Right atrium auricular region (tissue), 2 donors: ENCODE measurements around the gene SLC13A4. TPM values are rescaled to one million over a fixed set of nuclear protein-coding genes. Genes with fewer than 3 reads are reported as not detected.

ENCODE experiments used
- DNase-seq: peaks from one replicate; pipeline ENCODE4 v3.0.0-alpha.2; 2019; ENCODE audit warnings: low spot score
- H3K27ac ChIP-seq, 2 donors: fragments of 200-600 bp; sonication (generic); 1 replicate in 1 of 2; 2 replicates in 1 of 2; pipeline ENCODE4 v1.5.1; 2016 to 2019
- H3K27me3 ChIP-seq, 2 donors: fragments of 200-600 bp; sonication (generic); one replicate each; pipeline versions ENCODE4 v1.5.1 to v1.6.0; 2017 to 2019
- H3K36me3 ChIP-seq: fragments of 200-600 bp; sonication (generic); one replicate; pipeline ENCODE4 v1.5.1; 2016
- H3K4me1 ChIP-seq, 2 donors: fragments of 200-600 bp; sonication (generic); one replicate each; pipeline versions ENCODE4 v1.5.1 to v1.6.0; 2017 to 2019
- H3K4me3 ChIP-seq, 2 donors: fragments of 200-600 bp; sonication (generic); 1 replicate in 1 of 2; 2 replicates in 1 of 2; pipeline ENCODE4 v1.5.1; 2017 to 2019; ENCODE audit warnings: mild to moderate bottlenecking in 1 of 2, moderate library complexity in 1 of 2
- H3K9me3 ChIP-seq, 2 donors: fragments of 200-600 bp; sonication (generic); one replicate each; pipeline ENCODE4 v1.5.1; 2019
- total RNA-seq, 2 donors: library from RNA; depleted of rRNA; stranded (reverse); fragments of >200 nt; gene quantifications; one replicate each; pipeline ENCODE4 v1.1.0, GENCODE V29; 2016
- TF ChIP-seq, protein P1 (sequence below), 2 donors: fragments of 200-600 bp; sonication (generic); IDR thresholded peaks; one replicate each; pipeline ENCODE4 v1.5.1; 2019; ENCODE audit warnings: antibody characterized with exemption in 2 of 2

Gene SLC13A4
- total RNA-seq, 2 donors from 2014 or later = 0.12 TPM; not detected in 1

DNA sequence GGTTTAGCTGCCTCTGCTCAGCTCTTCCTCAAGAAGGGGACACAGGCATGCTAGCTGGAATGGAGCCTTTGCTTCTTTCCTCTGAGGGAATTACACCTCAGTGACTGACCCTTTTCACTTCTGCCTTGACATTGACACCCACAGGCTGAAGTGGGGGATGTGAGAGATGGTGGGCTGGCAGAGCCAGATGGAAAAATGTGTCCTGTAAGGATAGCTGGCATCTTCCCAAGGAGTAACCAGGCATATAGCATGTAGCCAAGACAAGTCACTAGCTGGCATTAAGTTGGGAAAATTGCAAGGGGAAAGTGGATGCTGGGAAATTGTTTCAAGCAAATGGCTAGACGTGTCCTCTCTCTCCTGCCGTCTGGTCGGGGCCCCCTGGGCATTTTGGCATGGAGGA lies 45.8 kb downstream of the SLC13A4 start:
- no peaks in the 10 kb centered on the region for H3K9me3 ChIP-seq
- no peak for DNase-seq
- TF ChIP-seq, protein P1, sequence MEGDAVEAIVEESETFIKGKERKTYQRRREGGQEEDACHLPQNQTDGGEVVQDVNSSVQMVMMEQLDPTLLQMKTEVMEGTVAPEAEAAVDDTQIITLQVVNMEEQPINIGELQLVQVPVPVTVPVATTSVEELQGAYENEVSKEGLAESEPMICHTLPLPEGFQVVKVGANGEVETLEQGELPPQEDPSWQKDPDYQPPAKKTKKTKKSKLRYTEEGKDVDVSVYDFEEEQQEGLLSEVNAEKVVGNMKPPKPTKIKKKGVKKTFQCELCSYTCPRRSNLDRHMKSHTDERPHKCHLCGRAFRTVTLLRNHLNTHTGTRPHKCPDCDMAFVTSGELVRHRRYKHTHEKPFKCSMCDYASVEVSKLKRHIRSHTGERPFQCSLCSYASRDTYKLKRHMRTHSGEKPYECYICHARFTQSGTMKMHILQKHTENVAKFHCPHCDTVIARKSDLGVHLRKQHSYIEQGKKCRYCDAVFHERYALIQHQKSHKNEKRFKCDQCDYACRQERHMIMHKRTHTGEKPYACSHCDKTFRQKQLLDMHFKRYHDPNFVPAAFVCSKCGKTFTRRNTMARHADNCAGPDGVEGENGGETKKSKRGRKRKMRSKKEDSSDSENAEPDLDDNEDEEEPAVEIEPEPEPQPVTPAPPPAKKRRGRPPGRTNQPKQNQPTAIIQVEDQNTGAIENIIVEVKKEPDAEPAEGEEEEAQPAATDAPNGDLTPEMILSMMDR (IDR thresholded peaks at IDR 0.05) = no peak
- peaks cover 10% of the 10 kb centered on the region for H3K36me3 ChIP-seq
- peaks cover 0 to 33% of the 10 kb centered on the region in 2 donors for H3K4me1 ChIP-seq
- no peak overlapping the region for H3K4me3 ChIP-seq
- peak overlapping the region in 1 of 2 donors; percentile 51 for H3K27ac ChIP-seq
- H3K27me3 ChIP-seq = no peaks in the 10 kb centered on the region

DNA sequence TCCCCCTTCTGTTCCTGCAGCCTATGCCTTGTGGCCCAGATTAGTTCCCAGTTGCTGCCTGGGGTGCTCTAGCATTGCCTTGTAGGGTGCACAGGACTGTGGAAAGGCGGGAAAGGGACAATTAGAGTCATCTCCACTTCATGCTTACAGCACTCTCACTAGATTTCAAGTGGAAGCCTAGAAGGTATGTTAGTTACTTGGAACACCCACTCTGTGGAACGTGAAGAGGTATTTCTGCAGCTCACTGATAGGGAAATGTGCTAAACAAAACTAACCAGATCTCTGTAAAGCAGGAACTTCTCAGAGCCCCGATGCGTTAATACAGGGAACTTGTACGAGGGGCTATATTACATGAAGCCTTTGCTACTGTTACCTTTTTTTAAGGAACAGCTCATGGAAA lies 46.2 kb downstream of the SLC13A4 start:
- Histone ChIP-seq H3K4me3 (no peak overlapping the region), H3K27me3 (no peaks in the 10 kb centered on the region), H3K4me1 (peaks cover 0 to 33% of the 10 kb centered on the region in 2 donors), H3K36me3 (peaks cover 11% of the 10 kb centered on the region), H3K27ac (peak overlapping the region in 1 of 2 donors; percentile 51), H3K9me3 (no peaks in the 10 kb centered on the region)
- TF ChIP-seq, protein P1 (IDR thresholded peaks at IDR 0.05) = no peak
- DNase-seq = no peak

DNA sequence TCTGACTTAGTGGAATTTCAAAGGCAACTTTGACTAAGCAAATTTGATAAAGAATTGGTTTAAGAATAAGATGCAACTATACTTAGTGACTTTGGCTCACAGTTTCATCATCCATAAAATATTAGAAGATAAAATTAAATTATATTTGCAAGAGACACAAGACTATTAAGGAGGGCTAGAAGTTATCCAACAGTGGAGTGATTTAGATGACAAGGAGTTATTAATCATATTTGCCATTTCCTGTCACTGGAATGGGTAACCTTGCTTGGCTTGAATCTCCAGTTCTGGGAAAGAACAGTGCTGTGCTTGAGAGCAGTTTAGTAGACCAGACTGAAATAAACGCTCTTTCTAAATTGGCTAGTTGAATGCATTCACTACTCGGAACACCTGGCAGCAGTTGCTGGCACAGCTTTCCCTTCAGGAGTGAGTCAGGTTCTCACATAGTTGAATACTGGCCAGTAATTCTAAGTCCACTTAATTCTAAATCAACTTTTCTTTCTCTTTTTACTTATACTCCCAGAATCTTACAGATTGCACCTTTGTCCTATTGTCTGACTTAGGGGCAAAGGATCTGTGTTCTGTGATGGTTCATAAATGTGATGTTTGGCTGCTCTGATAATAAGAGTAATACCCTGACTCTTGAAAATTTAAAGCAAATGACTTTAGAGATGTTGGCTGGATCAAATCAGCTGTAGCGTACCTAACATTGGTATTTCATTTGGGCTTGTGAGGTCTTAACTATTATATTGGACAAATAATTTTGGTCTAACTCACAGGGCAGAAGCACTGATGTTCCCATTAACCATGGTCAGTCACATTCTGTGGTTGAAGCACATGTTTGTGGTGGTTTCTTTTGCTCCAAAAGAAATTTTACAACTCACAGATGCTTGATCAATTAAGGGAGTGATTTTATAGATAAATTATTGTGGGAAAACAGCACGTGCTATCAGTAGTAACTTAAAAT lies 49.1 kb downstream of the SLC13A4 start:
- Histone ChIP-seq H3K4me3 (no peak overlapping the region), H3K9me3 (no peaks in the 10 kb centered on the region), H3K27ac (no peak overlapping the region), H3K4me1 (peaks cover 0 to 29% of the 10 kb centered on the region in 2 donors), H3K27me3 (no peaks in the 10 kb centered on the region), H3K36me3 (peaks cover 11% of the 10 kb centered on the region)
- TF ChIP-seq, protein P1 (IDR thresholded peaks at IDR 0.05) = no peak
- no peak for DNase-seq

DNA sequence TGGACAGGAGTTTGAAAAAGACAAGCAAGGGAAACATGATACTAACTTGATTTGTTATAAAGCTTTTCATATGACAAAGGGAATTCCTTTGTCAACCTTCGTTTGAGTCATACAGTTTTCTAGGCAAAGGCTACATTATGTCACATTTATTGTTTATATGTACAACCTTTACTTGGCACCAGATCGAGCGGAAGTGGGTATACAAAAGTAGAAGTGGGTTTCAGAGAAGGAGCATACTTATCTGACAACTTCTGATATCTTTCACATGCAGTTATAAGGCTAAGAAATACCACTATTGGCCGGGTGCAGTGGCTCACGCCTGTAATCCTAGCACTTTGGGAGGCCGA lies 54.7 kb downstream of the SLC13A4 start:
- DNase-seq = no peak
- no peak overlapping the region for H3K4me3 ChIP-seq
- TF ChIP-seq, protein P1 (IDR thresholded peaks at IDR 0.05) = no peak
- H3K27ac ChIP-seq = peak overlapping the region; percentile 55 to 62
- peaks cover 11% of the 10 kb centered on the region for H3K36me3 ChIP-seq
- peaks cover 0 to 49% of the 10 kb centered on the region in 2 donors for H3K4me1 ChIP-seq
- H3K27me3 ChIP-seq = no peaks in the 10 kb centered on the region
- no peaks in the 10 kb centered on the region for H3K9me3 ChIP-seq

DNA sequence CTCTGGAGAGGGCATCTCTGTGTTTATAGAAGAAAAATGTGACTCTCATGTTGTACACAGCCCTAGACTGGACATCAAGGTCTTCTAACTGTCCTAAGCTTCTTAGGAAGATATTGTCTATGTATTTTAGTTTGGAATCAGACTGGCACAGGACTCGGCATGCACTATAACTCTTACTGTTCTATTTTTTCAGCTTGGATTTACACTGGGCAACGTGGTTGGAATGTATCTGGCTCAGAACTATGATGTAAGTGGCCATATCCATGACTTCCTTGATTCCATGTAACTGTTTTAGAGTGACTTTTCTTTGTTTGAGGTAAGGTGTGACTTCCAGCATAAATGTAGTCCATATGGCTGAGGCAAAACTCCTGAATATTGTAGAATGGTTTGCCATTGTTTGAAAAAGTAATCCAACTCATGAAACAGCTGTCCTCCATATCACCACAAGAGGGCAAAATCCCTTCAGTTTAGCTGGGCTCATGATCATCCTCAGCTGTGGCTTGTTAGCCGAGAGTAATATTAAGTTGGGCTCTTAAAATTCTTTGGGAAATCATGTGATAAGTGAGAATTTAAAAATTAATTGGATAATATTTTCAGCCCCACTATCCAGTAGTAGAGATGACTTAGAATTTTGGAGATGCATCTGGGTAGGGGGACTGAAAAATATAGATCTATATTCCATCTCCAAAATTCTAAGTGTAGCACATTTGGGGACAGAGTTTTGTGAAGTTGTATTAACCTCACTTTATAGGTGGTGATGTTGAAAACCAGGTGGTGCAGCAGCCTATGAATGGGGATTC lies 55.2 kb downstream of the SLC13A4 start:
- H3K9me3 ChIP-seq = no peaks in the 10 kb centered on the region
- H3K36me3 ChIP-seq = peaks cover 7% of the 10 kb centered on the region
- H3K4me1 ChIP-seq = peaks cover 0 to 43% of the 10 kb centered on the region in 2 donors
- H3K27ac ChIP-seq = peak overlapping the region; percentile 55 to 62
- no peak for DNase-seq
- TF ChIP-seq, protein P1 (IDR thresholded peaks at IDR 0.05) = peak; percentile 57 to 84
- no peaks in the 10 kb centered on the region for H3K27me3 ChIP-seq
- no peak overlapping the region for H3K4me3 ChIP-seq
